GM11168 (cell line): ENCODE measurements around the gene GDI1.

Experiments used
- in situ Hi-C: fragments of 300-500 bp; cut with MboI; formaldehyde crosslinking; loops from one replicate; pipeline ENCODE4 v1.12.0; 2022; ENCODE audit warnings: low sequenced_read_pairs; ENCODE audit not compliant: unreplicated experiment

The GDI1 gene

DNA sequence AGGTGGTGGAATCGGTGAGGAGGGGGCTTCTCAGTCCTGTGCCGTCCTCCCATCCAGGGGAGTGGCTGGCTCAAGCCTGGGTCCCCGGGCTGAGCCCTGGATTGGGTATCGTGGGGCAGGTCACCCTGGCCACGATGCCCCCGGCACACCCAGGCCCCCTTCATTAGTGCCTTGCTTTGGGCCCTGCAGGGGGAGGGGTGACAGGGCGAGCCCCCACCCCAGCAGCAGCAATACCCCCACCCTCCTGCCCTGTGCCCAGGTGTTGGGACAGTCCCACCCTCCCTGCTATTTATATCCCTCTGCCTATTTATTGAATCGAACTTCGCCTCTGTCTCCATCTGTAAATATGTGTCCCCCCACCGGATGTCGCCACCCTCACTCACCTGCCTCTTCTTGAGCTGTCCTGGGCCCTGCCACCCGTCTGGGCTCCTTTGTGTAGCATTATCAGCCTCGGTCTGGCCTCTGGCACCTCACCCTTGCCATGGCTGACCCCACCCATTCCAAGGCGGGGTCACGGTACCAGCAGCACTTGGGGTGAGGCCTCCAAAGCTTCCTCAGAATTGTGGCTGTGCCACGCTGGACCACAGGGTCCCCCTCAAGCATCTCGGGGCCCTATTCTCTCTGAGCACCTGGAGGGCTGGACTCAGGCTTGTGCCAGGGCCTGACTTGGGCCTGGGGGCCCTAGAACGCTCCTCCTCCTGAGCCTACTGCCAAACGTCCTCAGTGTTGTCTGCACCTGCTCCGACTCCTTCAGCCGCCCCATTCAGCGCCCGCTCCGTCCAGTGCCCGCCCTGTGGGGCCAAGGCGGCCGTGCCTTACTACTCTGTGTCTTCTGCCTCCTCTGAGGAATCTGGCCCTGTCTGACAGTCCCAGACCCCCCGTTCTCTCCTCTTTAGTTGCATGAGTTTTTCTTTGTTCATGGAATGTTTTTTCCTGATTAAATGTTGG lies 36.0 kb downstream of the GDI1 start:
- in situ Hi-C loops, result no loop called here

GRCh38 chrX:154473683-154474082 lies 36.7 kb downstream of the GDI1 start:
- in situ Hi-C loops, result no loop called here

DNA sequence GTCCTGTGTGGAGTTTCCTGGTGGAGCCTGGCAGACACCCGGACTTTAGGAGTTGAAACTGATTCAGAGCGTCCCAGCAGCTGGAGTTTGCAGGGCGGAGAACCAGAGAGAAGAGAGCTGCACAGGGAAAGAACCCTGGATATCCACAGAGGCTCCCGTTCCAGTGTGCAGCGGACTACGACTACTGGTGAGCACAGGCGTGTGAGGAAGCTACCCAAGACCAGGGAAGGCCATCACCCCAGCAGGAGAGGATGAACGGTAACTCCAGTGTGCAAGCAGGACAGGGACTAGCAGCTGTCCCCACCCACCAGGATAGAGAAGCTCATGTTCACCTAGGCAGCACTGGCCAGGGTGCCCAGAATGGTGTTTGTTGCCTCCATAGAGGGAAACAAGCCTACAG lies 39.9 kb downstream of the GDI1 start:
- in situ Hi-C loops, result no loop called here

GRCh38 chrX:154477891-154478477 lies 41.0 kb downstream of the GDI1 start:
- in situ Hi-C loops, result no loop called here

GRCh38 chrX:154478728-154479622 lies 42.0 kb downstream of the GDI1 start, which contains the start of gene LAGE3:
TSS of gene LAGE3 (minus strand) at chrX:154479281. CDS start at chrX:154478915, 366 bp downstream.
- in situ Hi-C loops, result no loop called here

- in situ Hi-C loops, result no loop called here
Observed at GRCh38 chrX:154481195-154481594, 44.2 kb downstream of the GDI1 start.

- in situ Hi-C loops, result no loop called here
Observed at GRCh38 chrX:154481911-154482601, 45.1 kb downstream of the GDI1 start.

- in situ Hi-C loops, result no loop called here
Observed at GRCh38 chrX:154482786-154483185, 45.8 kb downstream of the GDI1 start.

DNA sequence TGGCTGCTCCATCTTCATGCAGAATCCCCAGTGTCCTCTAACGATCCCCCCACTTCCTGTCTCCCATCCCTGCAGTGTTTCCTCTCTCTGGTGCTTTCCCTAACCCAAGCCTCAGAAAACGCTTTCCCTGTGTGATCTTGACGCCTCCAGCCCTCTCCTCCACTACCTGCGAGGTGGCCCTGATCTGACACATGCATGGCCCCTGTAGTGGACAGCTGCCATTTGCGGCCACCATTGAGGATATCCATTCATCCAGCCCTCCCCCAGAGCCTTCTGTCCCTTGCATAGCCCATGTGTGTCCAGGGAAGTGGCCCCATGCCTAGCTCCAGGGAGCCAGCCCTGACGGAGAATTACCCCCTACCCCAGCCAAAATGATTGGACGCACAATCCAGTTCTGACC lies 46.4 kb downstream of the GDI1 start:
- in situ Hi-C loops, result no loop called here

DNA sequence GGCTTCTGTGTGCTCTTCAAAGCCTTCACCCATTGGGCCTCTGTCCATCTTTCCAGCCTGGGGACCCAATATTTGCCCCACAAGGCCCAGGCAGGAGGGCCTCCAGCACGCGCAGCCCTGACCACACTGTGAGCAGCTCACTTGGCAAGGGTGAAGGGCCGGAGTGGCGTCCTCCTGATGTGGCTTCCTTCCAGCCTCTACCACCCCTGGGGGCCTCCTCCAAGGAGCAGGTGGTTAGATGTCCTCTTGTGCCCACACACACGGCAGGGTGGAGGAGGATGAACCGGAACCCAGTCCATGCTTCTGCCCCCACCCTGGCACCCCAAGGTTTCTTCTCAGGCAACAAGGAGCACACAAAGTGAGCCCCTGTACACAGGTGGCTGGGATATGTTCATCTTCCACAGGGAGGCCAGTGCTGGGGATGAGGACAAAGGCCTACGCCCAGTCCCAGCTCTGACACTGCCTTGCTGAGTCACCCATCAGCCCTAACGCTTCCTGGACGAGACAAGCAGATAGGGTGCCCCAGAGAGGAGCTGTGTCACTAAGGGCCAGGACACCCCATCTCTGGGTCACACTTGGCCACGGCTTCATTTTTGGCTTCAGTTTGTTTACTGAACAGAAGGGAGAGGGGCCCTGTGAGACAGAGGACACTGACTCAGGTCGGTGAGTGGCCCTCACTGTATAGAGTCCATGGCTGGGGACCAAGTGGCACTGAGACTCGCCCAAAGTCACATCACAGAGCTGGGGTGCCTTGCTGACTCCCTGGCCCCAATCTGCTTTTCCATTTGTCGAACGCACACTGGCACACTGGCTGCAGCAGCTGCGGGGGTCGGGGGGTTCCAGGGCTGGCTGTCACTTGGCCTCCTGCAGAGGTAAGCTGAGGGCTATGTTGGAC lies 47.5 kb downstream of the GDI1 start:
- in situ Hi-C loops, result no loop called here

DNA sequence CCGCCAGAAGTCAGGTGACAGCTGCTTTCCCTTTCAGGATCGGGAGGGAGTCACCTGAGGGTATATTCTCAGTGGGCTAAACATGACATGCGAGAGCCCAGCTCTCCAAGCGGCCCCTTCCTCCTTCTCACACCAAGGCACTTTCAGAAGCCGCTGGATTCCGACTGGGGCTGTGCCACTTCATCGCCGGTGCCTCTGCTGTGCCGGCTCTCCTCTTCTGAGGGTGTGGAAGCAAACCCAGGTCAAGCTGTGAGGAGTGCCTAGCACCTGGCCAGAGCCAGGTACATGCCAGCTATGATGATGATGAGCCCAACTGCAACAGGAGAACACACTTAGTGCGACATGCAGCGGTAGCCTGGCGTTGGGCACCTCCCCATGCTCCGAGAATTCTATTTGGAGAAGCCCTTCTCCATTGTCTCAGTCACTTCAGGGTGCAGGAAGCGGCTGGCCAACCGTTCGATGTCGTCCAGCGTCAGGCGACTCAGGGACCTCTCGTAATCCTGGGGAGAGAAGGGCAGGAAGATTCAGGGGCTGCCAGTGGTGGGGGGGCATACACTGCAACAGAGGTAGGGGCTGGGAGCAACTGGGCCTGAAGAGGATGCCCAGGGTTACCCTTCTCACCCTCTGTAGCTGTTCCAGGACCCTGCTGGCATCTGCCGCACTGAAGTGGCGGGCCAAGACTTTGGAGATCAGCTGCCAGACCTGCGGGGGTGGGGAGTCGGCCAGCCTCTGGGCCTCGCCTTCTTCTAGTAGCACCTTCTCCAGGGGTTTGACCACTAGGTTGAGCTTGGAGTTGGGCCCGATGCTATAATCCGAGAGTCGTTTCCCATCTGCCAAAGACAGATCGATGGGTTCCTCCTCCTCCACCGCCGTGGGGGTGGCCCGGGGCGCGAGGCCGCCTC lies 48.4 kb downstream of the GDI1 start:
- in situ Hi-C loops, result no loop called here

DNA sequence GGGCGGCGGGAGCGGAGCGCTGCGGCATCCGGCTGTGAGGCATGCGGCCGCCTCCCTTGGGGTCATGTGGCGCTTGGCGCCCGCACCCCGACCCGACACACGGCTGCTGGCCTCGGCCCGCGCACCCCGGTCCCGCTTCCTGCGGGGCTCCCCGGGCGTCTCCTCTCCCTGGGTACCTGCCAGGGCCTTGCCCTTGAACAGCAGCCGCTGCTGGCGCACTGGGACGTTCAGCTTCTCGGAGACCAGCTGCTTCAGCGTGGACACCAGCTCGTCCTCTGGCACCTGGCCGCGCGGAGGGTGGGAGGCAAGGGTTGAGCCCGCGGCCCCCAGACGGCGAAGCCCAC lies 49.1 kb downstream of the GDI1 start:
- in situ Hi-C loops, result no loop called here

DNA sequence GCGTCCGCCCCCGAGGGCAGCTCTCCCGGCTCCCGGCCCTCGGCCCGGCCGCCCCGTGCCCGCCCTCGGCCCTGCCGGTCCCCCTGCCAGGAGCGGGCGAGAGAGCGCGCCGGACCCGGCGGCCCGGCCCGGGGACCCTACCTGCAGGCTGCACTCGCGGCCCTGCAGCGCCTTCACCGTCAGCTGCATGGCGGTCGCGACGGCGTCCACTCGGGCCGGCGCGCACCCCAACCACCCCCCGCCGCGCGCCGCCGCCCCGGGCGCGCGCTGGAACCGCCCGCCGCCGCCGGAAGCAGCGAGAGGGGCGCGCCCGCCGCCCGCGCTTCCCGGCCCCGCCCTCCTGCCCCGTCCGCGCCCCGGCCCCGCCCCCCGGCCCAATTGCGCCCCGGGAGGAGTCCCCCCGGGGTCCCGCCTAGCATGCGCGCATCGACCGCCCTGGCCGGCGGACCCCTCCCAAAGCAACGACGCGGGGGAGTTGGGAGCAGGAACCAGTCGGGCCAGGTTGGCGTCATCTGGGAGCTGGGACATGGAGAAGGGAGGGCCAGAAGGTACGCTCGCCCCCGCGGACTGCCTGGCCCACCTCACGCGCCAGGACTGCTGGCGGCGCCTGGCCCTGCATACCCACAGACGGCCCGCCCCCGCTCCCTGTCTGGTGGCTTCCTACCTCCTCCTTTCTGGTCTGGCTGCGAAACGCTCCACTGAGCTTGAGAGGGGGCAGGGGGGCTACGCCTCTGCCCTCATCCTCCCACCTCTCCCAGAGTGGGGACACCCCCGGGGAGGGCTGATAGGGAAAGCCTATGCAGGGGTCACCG lies 49.6 kb downstream of the GDI1 start, which contains the start of gene UBL4A:
UBL4A (minus strand) TSS at position 220 of the 812 bp plus-strand sequence; CDS start at position 189, 31 bp downstream.
- in situ Hi-C loops, result no loop called here

DNA sequence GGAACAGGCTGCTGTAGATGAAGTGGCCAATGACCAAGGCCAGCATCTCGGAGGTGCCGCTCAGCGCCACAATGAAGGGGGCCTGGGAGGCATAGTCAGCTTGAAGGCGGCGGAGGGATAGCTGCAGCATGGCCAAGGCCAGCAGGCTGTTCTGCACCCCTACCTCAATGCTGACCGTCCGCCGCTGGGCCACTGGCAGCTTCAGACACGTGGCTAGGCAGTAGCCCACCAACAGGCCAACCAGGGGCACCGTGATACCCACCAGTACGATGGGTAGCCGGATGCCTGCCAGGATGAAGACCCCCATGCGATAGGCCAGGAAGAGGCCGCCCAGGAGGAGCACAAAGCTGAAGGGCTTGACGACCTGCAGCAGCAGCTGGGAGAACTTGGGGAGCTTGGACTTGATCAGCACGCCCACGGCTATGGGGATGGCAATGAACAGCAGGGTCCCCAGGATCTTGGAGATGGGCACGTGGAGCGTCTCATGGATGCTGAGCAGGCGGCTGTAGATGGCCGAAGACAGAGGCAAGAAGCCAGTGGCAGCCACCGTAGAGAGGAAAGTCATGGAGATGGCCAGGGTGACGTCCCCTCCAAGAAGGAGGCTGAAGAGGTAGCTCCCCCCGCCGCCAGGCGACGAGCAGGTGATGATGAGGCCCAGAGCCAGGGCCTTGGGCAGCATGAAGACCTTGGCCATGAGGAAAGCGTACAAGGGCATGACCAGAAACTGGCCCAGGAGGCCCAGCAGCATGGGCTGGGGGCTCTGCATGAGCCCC lies 50.8 kb downstream of the GDI1 start:
- in situ Hi-C loops, result no loop called here

DNA sequence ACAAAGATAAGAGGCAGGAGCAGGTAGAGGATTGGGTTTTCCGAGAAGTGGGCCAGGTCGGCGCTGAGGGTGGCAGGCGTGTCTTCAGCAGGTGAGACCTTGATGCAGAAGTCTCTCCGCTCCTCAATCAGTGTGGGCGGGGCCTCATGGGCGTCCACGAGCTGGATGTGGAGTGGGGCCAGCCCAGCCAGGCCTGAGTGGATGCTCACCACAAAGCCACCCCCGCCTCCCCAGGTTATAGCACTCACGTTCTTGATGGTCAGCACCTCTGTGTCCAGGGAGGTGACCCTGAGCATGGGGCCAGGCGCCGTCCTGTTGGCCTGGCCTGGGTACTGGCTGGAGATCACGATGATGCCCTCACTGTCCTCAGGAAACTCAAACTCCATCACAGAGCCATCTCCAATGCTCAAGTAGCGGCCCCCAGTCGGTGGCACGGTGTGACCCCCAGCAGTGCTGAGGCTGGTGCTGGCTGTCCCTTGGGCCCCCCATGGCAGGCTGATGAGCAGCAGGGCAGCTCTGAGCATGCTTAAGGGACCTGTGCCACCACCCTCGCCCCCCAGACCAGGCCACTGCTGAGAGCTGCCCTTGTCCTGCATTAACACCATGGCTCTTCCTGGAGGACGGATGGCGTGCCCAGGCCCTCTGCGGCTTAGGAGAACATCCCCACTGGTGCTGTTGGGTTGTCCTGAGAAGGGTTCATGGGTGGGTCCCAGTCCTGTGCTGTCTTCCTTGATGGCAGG lies 51.6 kb downstream of the GDI1 start:
- in situ Hi-C loops, result no loop called here

- in situ Hi-C loops, result no loop called here
Observed at GRCh38 chrX:154489182-154489581, 52.2 kb downstream of the GDI1 start.
